IMR-90 (cell line): ENCODE measurements around the gene ZCWPW1. TPM values are rescaled to one million over a fixed set of nuclear protein-coding genes. Genes with fewer than 3 reads are reported as not detected.
"Not testable (repeated sequence)": the region's sequence is repeated elsewhere in the genome, so short reads cannot be mapped to it uniquely, and the experiment has no call there.

Experiments used
- ATAC-seq: fragments of 200-7000 bp; cut with Tn5 transposase; 2 replicates; pipeline ENCODE4 v1.9.1; 2020; ENCODE audit warnings: low read depth, mild to moderate bottlenecking, moderate library complexity
- BruUV-seq: library from RNA; stranded (reverse); fragments of 400-500 nt; replicated peaks from 2 replicates; lab custom pipeline; 2021; lab: Mats Ljungman, UMichigan
- CTCF ChIA-PET: fragments of 300-600 bp; formaldehyde crosslinking; extraction: SDS; loops from one replicate; lab custom pipeline; 2021; ENCODE audit warnings: antibody characterized with exemption; lab: Yijun Ruan, JAX
- POLR2A ChIA-PET: fragments of 300-600 bp; sonication (Branson Sonifier 250); formaldehyde crosslinking; loops from one replicate; lab custom pipeline; 2022; ENCODE audit warnings: antibody characterized with exemption; ENCODE audit not compliant: unreplicated experiment; lab: Charles Lee
- DNase-seq: peaks from one replicate; pipeline ENCODE4 v3.0.0; 2013
- H2AFZ ChIP-seq: replicated peaks from 2 replicates; pipeline ENCODE3; 2013; ENCODE audit warnings: low read length, mild to moderate bottlenecking; ENCODE audit not compliant: poor library complexity
- H2AK5ac ChIP-seq: 2 replicates; pipeline ENCODE4 v1.6.1; 2013; ENCODE audit warnings: low read depth, low read length, inconsistent platforms
- H2AK9ac ChIP-seq: replicated peaks from 2 replicates; pipeline ENCODE3; 2013; ENCODE audit warnings: mild to moderate bottlenecking, low read depth, low read length, moderate library complexity; ENCODE audit not compliant: poor library complexity
- H2BK120ac ChIP-seq: 2 replicates; pipeline ENCODE4 v1.6.1; 2013; ENCODE audit warnings: low read depth, low read length, inconsistent platforms
- H2BK15ac ChIP-seq: 3 replicates; pipeline ENCODE4 v1.6.1; 2013; ENCODE audit warnings: low read depth, low read length, inconsistent platforms
- H2BK20ac ChIP-seq: 2 replicates; pipeline ENCODE4 v1.6.1; 2013; ENCODE audit warnings: low read depth, mild to moderate bottlenecking, inconsistent platforms, low read length, moderate library complexity
- H2BK5ac ChIP-seq: 2 replicates; pipeline ENCODE4 v1.6.1; 2013; ENCODE audit warnings: mild to moderate bottlenecking, low read depth, low read length, inconsistent platforms; ENCODE audit not compliant: poor library complexity, severe bottlenecking
- H3K14ac ChIP-seq: replicated peaks from 2 replicates; pipeline ENCODE4 v1.6.1; 2013; ENCODE audit warnings: low read depth, low read length, inconsistent platforms
- H3K18ac ChIP-seq: 2 replicates; pipeline ENCODE4 v1.6.1; 2013; ENCODE audit warnings: low read depth, low read length, control low read depth
- H3K23ac ChIP-seq: 2 replicates; pipeline ENCODE4 v1.6.1; 2013; ENCODE audit warnings: low read depth, low read length, inconsistent platforms
- H3K27ac ChIP-seq: 2 replicates; pipeline ENCODE4 v1.5.1; 2013; ENCODE audit warnings: mild to moderate bottlenecking, control low read depth, low read length; ENCODE audit not compliant: insufficient read depth
- H3K27me3 ChIP-seq: 2 replicates; pipeline ENCODE4 v1.6.1; 2013; ENCODE audit warnings: low read length; ENCODE audit not compliant: control insufficient read depth, insufficient read depth
- H3K36me3 ChIP-seq: 2 replicates; pipeline ENCODE4 v1.6.1; 2013; ENCODE audit warnings: low read length, mixed read lengths; ENCODE audit not compliant: control insufficient read depth, insufficient read depth
- H3K4ac ChIP-seq: 2 replicates; pipeline ENCODE4 v1.6.1; 2013; ENCODE audit warnings: low read depth, low read length, inconsistent platforms
- H3K4me1 ChIP-seq: 2 replicates; pipeline ENCODE4 v1.6.1; 2013; ENCODE audit warnings: low read length, mixed read lengths; ENCODE audit not compliant: control insufficient read depth, insufficient read depth
- H3K4me2 ChIP-seq: 2 replicates; pipeline ENCODE4 v1.6.1; 2013; ENCODE audit warnings: low read depth, mild to moderate bottlenecking, control low read depth, low read length, moderate library complexity
- H3K4me3 ChIP-seq: 2 replicates; pipeline ENCODE4 v1.5.1; 2013; ENCODE audit warnings: low read depth, mild to moderate bottlenecking, control low read depth, low read length, moderate library complexity; ENCODE audit not compliant: insufficient read depth
- H3K56ac ChIP-seq: 2 replicates; pipeline ENCODE4 v1.6.1; 2013; ENCODE audit warnings: low read length, inconsistent platforms; ENCODE audit not compliant: insufficient read depth; ENCODE audit errors: extremely low read depth
- H3K79me1 ChIP-seq, 2 experiments: 2 replicates each; pipeline ENCODE4 v1.6.1; 2013; ENCODE audit warnings: low read length in 2 of 2, inconsistent platforms in 1 of 2, low read depth in 1 of 2
- H3K9ac ChIP-seq: 2 replicates; pipeline ENCODE4 v1.6.1; 2013; ENCODE audit warnings: low read depth, low read length, control low read depth
- H3K9me1 ChIP-seq: 2 replicates; pipeline ENCODE4 v1.6.1; 2013; ENCODE audit warnings: low read length, inconsistent platforms; ENCODE audit not compliant: insufficient read depth
- H3K9me3 ChIP-seq: 2 replicates; pipeline ENCODE4 v1.6.1; 2013; ENCODE audit warnings: low read length; ENCODE audit not compliant: control insufficient read depth, insufficient read depth
- H4K20me1 ChIP-seq: 2 replicates; pipeline ENCODE4 v1.6.1; 2013; ENCODE audit warnings: low read length, inconsistent platforms; ENCODE audit not compliant: insufficient read depth
- H4K5ac ChIP-seq: 2 replicates; pipeline ENCODE4 v1.6.1; 2013; ENCODE audit warnings: mild to moderate bottlenecking, low read depth, low read length, control low read depth
- H4K8ac ChIP-seq, 2 experiments: 2 replicates each; pipeline ENCODE4 v1.6.1; 2013; ENCODE audit warnings: low read depth in 2 of 2, low read length in 2 of 2, control low read depth in 1 of 2, inconsistent platforms in 1 of 2
- H4K91ac ChIP-seq: 2 replicates; pipeline ENCODE4 v1.6.1; 2013; ENCODE audit warnings: low read depth, low read length, inconsistent platforms; ENCODE audit not compliant: insufficient read depth
- NFE2L2 ChIP-seq: fragments of 150-350 bp; IDR thresholded peaks from 2 replicates; pipeline ENCODE4 v1.6.1; 2016; ENCODE audit warnings: low read depth, mild to moderate bottlenecking, low read length
- RFX5 ChIP-seq: IDR thresholded peaks from 2 replicates; pipeline ENCODE4 v1.8.0; 2012; ENCODE audit warnings: low read depth, mild to moderate bottlenecking, low read length, moderate library complexity
- SMC3 ChIP-seq: fragments of 150-350 bp; IDR thresholded peaks from 2 replicates; pipeline ENCODE4 v1.6.1; 2016; ENCODE audit warnings: low read depth, mild to moderate bottlenecking, antibody characterized with exemption, low read length, moderate library complexity
- whole genome bisulfite sequencing, 2 experiments: methylation state at CpG; one replicate each; pipeline versions ENCODE4 v1.1.5 to v1.1.7; 2013; ENCODE audit warnings: missing lambda C conversion rate in 2 of 2; ENCODE audit not compliant: insufficient read length in 1 of 2; ENCODE audit errors: extremely low coverage in 2 of 2; 5-methylcytosine and 5-hydroxymethylcytosine counted together
- dilution Hi-C: fragments of 300-500 bp; cut with HindIII; formaldehyde crosslinking; loops from one replicate; pipeline ENCODE4 v1.14.3; 2018; ENCODE audit warnings: low sequenced_read_pairs; ENCODE audit not compliant: unreplicated experiment
- in situ Hi-C: fragments of 300-500 bp; cut with MboI; formaldehyde crosslinking; loops from 3 replicates; pipeline ENCODE4 v1.14.3; 2019; ENCODE audit warnings: low sequenced_read_pairs, inconsistent platforms, mixed read lengths
- intact Hi-C: fragments of 100-400 bp; cut with micrococcal nuclease; formaldehyde crosslinking; loops from 2 replicates; pipeline ENCODE4 v1.10.0; 2022
- polyA plus RNA-seq, 3 experiments: library from polyadenylated mRNA; depleted of rRNA; stranded (reverse); fragments of >200 nt; gene quantifications; 2 replicates each; pipeline ENCODE4 v1.2.3, GENCODE V29; 2012; ENCODE audit warnings: low replicate concordance in 1 of 3
- total RNA-seq: library from RNA; depleted of rRNA; stranded (reverse); fragments of >200 nt; gene quantifications from 2 replicates; pipeline ENCODE4 v1.2.3, GENCODE V29; 2012

Gene ZCWPW1
- total and polyA plus RNA-seq, 2 of the 4 experiments (the other 2 are of a cell fraction): 0.72 to 1.3 TPM

DNA sequence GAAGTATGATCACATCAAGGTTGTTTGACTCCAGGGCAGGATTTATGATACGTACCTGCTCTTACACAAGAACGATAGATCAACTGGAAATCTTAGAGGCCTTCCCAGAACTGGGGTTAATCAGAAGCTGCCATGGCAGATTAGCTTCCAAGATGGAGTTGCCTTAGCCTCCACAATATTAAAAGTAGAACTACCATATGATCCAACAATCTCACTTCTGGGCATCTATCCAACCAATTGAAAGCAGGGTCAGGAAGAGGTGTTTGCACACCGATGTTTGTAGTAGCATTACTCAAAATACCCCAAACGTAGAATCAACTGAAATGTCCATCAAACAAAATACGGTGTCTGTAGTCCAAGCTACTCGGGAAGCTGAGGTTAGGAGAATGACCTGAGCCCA lies 64.0 kb downstream of the ZCWPW1 start:
- Histone ChIP-seq H2AK9ac (no peak overlapping the region), H2BK120ac (no peak overlapping the region), H3K36me3 (peaks cover 27% of the 10 kb centered on the region), H3K27ac (no peak overlapping the region), H4K20me1 (no peaks in the 10 kb centered on the region), H3K9me1 (0 out of 2 replicates have a peak, but pooled peaks cover 3% of the 10 kb centered on the region), H3K14ac (no peak overlapping the region), H3K9me3 (no peaks in the 10 kb centered on the region), H4K91ac (no peak overlapping the region), H3K4me2 (no peak overlapping the region), H2BK20ac (no peak overlapping the region), H3K4me1 (no peaks in the 10 kb centered on the region), H3K18ac (no peak overlapping the region), H3K56ac (no peak overlapping the region), H3K27me3 (no peaks in the 10 kb centered on the region), H2BK15ac (no peak overlapping the region), H3K4ac (no peak overlapping the region), H4K5ac (no peak overlapping the region), H3K9ac (no peak overlapping the region), H4K8ac (no peak overlapping the region), H3K79me1 (no peaks in the 10 kb centered on the region; a peak in 1 of 4 replicates), H2AK5ac (no peak overlapping the region), H2BK5ac (no peak overlapping the region), H3K23ac (no peak overlapping the region), H3K4me3 (no peak overlapping the region), H2AFZ (no peak overlapping the region)
- in situ Hi-C loops (no loop called here), dilution Hi-C loops (no loop called here), intact Hi-C loops (no loop called here)
- TSS peak; percentile 26 for BruUV-seq
- ChIA-PET CTCF (no interaction called here), POLR2A (no interaction called here)
- TF ChIP-seq SMC3 (no peak), RFX5 (no peak), NFE2L2 (no peak)
- DNase-seq (no peak), ATAC-seq (no peak)
- no CpG with 5 or more reads among the region's 6 CpGs for WGBS, 2 experiments

DNA sequence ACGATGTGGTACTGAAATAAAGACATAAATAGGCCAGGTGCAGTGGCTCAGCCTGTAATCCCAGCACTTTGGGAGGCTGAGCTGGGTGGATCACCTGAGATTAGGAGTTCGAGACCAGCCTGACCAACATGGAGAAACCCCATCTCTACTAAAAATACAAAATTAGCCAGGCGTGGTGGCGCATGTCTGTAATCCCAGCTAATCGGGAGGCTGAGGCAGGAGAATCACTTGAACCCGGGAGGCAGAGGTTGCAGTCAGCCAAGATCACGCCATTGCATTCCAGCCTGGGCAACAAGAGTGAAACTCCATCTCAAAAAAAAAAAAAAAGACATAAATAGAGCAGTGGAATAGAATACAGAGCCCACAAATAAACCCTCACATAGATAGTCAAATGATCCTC lies 64.7 kb downstream of the ZCWPW1 start:
- DNase-seq, H2AFZ ChIP-seq, H2AK5ac ChIP-seq, intact Hi-C loops, H2BK120ac ChIP-seq, H4K91ac ChIP-seq, H3K9me1 ChIP-seq, H3K9me3 ChIP-seq, H2BK15ac ChIP-seq, H3K27ac ChIP-seq, H3K27me3 ChIP-seq, in situ Hi-C loops, BruUV-seq, H3K23ac ChIP-seq, ATAC-seq, H3K18ac ChIP-seq, H3K56ac ChIP-seq, H4K8ac ChIP-seq, H3K9ac ChIP-seq, dilution Hi-C loops, H3K4me1 ChIP-seq, H3K4me3 ChIP-seq, H3K4me2 ChIP-seq, H2AK9ac ChIP-seq, H4K20me1 ChIP-seq, H3K4ac ChIP-seq, CTCF ChIA-PET, H2BK5ac ChIP-seq, POLR2A ChIA-PET, H3K14ac ChIP-seq, H2BK20ac ChIP-seq, H4K5ac ChIP-seq, H3K79me1 ChIP-seq: not testable (repeated sequence)
- no CpG with 5 or more reads among the region's 7 CpGs for WGBS, 2 experiments
- peaks cover 34% of the 10 kb centered on the region for H3K36me3 ChIP-seq
